Psoas muscle (tissue), 8 donors: ENCODE results near the gene CD180. TPM values are rescaled to one million over a fixed set of nuclear protein-coding genes. Genes with fewer than 3 reads are reported as not detected.

Experiments used
- ATAC-seq, 4 donors: fragments of 200-7000 bp; cut with Tn5 transposase; one replicate each; pipeline ENCODE4 v1.9.1; 2020; ENCODE audit warnings: moderate library complexity in 3 of 4, mild to moderate bottlenecking in 2 of 4
- DNase-seq, 2 donors: peaks; one replicate each; pipeline ENCODE4 v3.0.0-alpha.2; 2020
- H3K27ac ChIP-seq: fragments of 200-600 bp; one replicate; pipeline ENCODE4 v1.8.0; 2022
- H3K27me3 ChIP-seq, 3 donors: fragments of 200-600 bp in 1 of 3; one replicate each; pipeline versions ENCODE4 v1.6.1 to v1.8.0; 2013 to 2022; ENCODE audit warnings: low read length in 2 of 3, mild to moderate bottlenecking in 2 of 3, moderate library complexity in 1 of 3; ENCODE audit not compliant: insufficient read depth in 3 of 3
- H3K36me3 ChIP-seq, 2 donors: fragments of 200-600 bp in 1 of 2; one replicate each; pipeline versions ENCODE4 v1.6.1 to v1.8.0; 2013 to 2022; ENCODE audit warnings: low read depth in 1 of 2, mild to moderate bottlenecking in 1 of 2, moderate library complexity in 1 of 2; ENCODE audit not compliant: insufficient read depth in 1 of 2
- H3K4me1 ChIP-seq: fragments of 200-600 bp; one replicate; pipeline ENCODE4 v1.8.0; 2022
- H3K4me3 ChIP-seq: fragments of 200-600 bp; one replicate; pipeline ENCODE4 v1.8.0; 2022; ENCODE audit warnings: mild to moderate bottlenecking
- H3K9me3 ChIP-seq: fragments of 200-600 bp; one replicate; pipeline ENCODE4 v1.8.0; 2022
- WGBS, 3 donors: extraction: QIAGEN DNeasy Blood & Tissue Kit; methylation state at CpG; one replicate each; pipeline versions ENCODE4 v1.1.6 to v1.1.7; 2013; 5-methylcytosine and 5-hydroxymethylcytosine counted together
- intact Hi-C, 2 donors: fragments of 100-400 bp; cut with DNase I; formaldehyde crosslinking; loops; one replicate each; pipeline versions ENCODE4 v1.11.0 to v1.14.2; 2022
- polyA plus RNA-seq, 3 donors: library from polyadenylated mRNA; stranded (reverse); fragments of 200-250 nt; gene quantifications; one replicate each; pipeline ENCODE4 v1.2.3, GENCODE V29; 2013
- total RNA-seq, 4 donors: library from RNA; stranded (reverse); fragmentation: NEBNext Ultra II Directional in 2 of 4; extraction: Animal tissue kit (Norgen Biotek cat#: 25700) in 2 of 4; gene quantifications; one replicate each; pipeline versions ENCODE4 v1.2.1 to v1.2.4, GENCODE V29; 2021 to 2023
- TF ChIP-seq, protein P1 (sequence below): fragments of 200-600 bp; IDR thresholded peaks from one replicate; pipeline ENCODE4 v1.8.0; 2022; ENCODE audit warnings: antibody characterized with exemption
- donor health status: healthy with polysubstance abuse.
- donor health status: DM: no; HTN: no; CAD: no; lungs with moderate emphysema.
- donor health status: Bipolar disorder and iron deficiency.
- donor health status: healthy.
- donor health status: DM: yes; HTN: yes; CAD: no.
- donor health status: DM: no; HTN: no; CAD: no.
- donor health status: DM: no; HTN: no; CAD: no.
- donor health status: DM: yes; HTN: yes; CAD: no.

CD180 gene
- total and polyA plus RNA-seq, 7 donors: 0.06 to 0.74 (median 0.24) TPM

DNA sequence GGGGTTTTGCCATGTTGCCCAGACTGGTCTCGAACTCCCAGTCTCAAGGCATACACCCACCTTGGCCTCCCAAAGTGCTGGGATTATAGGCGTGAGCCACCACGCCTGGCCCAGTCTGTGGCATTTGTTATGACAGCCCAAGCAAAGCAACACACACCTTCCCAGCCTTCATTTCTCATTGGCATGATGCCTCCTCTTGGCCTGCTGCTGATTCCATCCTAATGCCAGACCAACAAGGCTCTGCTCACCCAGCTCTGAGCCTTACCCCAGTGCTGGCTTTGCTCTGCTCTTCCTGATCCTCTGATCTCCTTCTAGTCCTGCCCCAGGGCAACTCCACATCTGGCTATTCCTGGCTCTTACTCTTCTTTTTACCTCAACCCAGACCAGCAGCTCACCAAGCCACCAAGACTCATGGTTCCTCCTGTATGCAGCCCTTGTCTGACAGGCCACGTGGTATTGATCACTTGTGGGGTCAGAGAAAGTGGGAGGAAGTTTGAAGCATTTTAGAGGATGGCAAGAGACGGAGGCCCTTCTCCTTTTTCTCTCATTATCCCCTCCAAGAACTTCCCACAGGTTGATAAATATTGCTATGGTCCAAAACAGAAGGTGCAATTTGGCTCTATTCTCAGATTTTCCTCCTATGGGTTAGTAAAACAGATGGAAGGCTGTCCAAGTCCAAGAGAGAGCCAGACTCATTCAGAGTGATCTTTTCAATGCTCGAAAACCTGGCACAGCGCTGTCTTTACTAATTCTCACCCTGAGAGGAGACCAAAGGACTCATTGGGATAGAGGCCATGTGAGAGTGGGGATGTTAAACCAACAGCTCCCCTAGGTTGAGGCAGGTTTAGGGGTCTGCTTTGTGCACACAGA, 958 bp downstream of the CD180 start:
- H3K27me3 ChIP-seq: no peaks in the 10 kb centered on the region
- no peaks in the 10 kb centered on the region for H3K9me3 ChIP-seq
- no peak overlapping the region for H3K27ac ChIP-seq
- intact Hi-C loops: no loop called here
- no peaks in the 10 kb centered on the region for H3K36me3 ChIP-seq
- no peaks in the 10 kb centered on the region for H3K4me1 ChIP-seq
- TF ChIP-seq, protein P1, sequence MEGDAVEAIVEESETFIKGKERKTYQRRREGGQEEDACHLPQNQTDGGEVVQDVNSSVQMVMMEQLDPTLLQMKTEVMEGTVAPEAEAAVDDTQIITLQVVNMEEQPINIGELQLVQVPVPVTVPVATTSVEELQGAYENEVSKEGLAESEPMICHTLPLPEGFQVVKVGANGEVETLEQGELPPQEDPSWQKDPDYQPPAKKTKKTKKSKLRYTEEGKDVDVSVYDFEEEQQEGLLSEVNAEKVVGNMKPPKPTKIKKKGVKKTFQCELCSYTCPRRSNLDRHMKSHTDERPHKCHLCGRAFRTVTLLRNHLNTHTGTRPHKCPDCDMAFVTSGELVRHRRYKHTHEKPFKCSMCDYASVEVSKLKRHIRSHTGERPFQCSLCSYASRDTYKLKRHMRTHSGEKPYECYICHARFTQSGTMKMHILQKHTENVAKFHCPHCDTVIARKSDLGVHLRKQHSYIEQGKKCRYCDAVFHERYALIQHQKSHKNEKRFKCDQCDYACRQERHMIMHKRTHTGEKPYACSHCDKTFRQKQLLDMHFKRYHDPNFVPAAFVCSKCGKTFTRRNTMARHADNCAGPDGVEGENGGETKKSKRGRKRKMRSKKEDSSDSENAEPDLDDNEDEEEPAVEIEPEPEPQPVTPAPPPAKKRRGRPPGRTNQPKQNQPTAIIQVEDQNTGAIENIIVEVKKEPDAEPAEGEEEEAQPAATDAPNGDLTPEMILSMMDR: no peak
- no peak overlapping the region for H3K4me3 ChIP-seq
- WGBS, 3 donors: 84 to 89% (median 88%) methylated on average over 7 of the region's 7 CpGs
- no peak for DNase-seq
- no peak for ATAC-seq

DNA sequence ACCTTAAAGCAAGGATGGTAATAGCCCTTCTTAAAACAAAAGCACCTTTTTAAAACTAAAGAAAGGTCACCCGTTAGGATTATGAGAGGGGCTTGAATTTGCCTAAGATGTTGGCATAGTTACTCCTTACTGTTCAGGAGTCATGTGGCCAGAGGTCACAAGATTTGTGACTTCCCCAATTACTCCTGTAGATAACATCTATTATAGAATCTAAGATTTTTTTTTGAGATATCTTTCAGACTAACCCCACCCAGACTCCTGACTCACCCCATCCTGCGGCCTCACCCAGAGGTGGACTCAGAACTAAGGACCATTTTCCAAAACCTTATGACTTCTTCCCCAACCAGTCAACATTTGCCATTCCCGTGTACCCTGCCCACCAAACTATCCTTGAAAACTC, 2.4 kb downstream of the CD180 start:
- intact Hi-C loops: no loop called here
- no peaks in the 10 kb centered on the region for H3K36me3 ChIP-seq
- TF ChIP-seq, protein P1: no peak
- WGBS, 3 donors: 93 to 98% (median 93%) methylated on average over 3 of the region's 3 CpGs
- H3K9me3 ChIP-seq: no peaks in the 10 kb centered on the region
- H3K4me1 ChIP-seq: no peaks in the 10 kb centered on the region
- no peak overlapping the region for H3K27ac ChIP-seq
- ATAC-seq (no peak), DNase-seq (no peak)
- no peak overlapping the region for H3K4me3 ChIP-seq
- H3K27me3 ChIP-seq: no peaks in the 10 kb centered on the region

DNA sequence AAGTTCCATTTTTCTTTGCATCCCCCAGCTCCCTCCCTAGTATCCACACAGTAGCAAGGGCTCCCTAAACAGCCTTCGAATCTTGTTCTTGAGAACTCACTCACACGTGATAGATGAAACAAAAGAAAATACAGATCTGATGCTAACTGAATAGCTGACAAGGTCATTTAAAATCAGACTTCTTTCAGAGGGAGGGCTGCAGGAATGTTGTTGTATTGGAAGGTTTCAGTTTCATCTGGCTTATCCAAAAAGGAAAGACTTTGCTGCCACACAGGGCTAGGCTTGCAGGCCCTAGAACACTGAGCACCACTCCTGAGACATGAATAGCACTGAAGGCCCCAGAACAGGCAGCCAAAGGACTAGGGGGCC, 3.2 kb downstream of the CD180 start:
- 59 to 75% (median 67%) methylated on average over 2 of the region's 2 CpGs for WGBS, 3 donors
- Histone ChIP-seq H3K4me1 (no peaks in the 10 kb centered on the region), H3K9me3 (no peaks in the 10 kb centered on the region), H3K27ac (no peak overlapping the region), H3K4me3 (no peak overlapping the region), H3K36me3 (no peaks in the 10 kb centered on the region), H3K27me3 (no peaks in the 10 kb centered on the region)
- ATAC-seq (no peak), DNase-seq (no peak)
- intact Hi-C loops: no loop called here
- TF ChIP-seq, protein P1: no peak

DNA sequence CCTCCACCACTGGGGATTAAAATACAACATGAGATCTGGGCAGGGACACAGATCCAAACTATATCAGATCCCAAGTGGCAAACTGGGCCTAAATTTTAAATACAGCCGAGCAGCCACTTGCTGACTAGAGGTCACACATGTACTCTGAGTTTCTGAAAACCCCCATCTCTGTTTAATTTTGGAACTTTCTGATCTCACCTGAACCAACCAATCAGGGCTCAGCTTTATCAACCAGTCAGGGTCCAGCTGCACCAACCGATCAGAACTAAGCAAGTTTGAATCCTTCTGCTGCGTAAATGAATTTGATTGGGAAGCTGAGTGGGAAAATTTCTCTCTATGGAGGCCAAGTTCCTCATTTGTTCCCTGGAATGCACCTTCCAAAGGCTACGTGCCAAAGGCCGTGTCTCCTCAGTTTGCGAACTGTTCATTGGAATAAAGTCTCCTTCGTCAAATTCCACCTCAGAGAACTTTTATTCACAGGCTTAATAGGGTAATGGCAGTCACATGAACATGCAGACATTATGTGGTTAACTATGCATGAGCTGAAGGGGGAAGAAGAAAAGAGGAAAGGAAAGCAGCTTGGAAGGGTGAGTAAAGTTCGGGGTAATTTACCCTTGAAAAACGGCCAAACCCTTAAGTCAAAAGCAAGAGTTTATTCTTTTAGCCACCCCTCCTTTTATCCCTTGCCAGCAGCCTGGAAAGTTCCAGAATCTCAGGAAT, 3.7 kb downstream of the CD180 start:
- no peaks in the 10 kb centered on the region for H3K27me3 ChIP-seq
- no peak for DNase-seq
- H3K9me3 ChIP-seq: no peaks in the 10 kb centered on the region
- 62 to 78% (median 62%) methylated on average over 9 of the region's 9 CpGs for WGBS, 3 donors
- ATAC-seq: no peak
- H3K4me3 ChIP-seq: no peak overlapping the region
- H3K4me1 ChIP-seq: no peaks in the 10 kb centered on the region
- H3K27ac ChIP-seq: no peak overlapping the region
- H3K36me3 ChIP-seq: no peaks in the 10 kb centered on the region
- TF ChIP-seq, protein P1: no peak
- intact Hi-C loops: no loop called here
